MM.1S (cell line): ENCODE measurements around the gene UBC.

Experiments
- DNase-seq: peaks from one replicate; pipeline ENCODE4 v3.0.0-alpha.2; 2015
- H2AFZ ChIP-seq: fragments of 300-600 bp; sonication (generic); 2 replicates; pipeline ENCODE4 v1.6.0; 2016; ENCODE audit warnings: antibody characterized with exemption, low read length
- H3F3A ChIP-seq: fragments of 300-600 bp; sonication (generic); 2 replicates; pipeline ENCODE4 v1.6.1; 2016; ENCODE audit warnings: mild to moderate bottlenecking, antibody characterized with exemption, low read length, moderate library complexity, mixed read lengths; ENCODE audit not compliant: insufficient read depth
- H3K27ac ChIP-seq: fragments of 300-600 bp; sonication (generic); 2 replicates; pipeline ENCODE4 v1.5.1; 2016; ENCODE audit warnings: mild to moderate bottlenecking, low read length
- H3K27me3 ChIP-seq: fragments of 300-600 bp; sonication (generic); replicated peaks from 2 replicates; pipeline ENCODE4 v1.6.0; 2016; ENCODE audit warnings: low read length; ENCODE audit not compliant: insufficient read depth
- H3K36me3 ChIP-seq: fragments of 300-600 bp; sonication (generic); replicated peaks from 2 replicates; pipeline ENCODE4 v1.6.1; 2016; ENCODE audit warnings: mild to moderate bottlenecking, low read length, mixed read lengths; ENCODE audit not compliant: insufficient read depth
- H3K4me1 ChIP-seq: fragments of 300-600 bp; sonication (generic); 2 replicates; pipeline ENCODE4 v1.6.1; 2016; ENCODE audit warnings: low read length, mixed read lengths
- H3K4me2 ChIP-seq: fragments of 300-600 bp; sonication (generic); 2 replicates; pipeline ENCODE4 v1.6.0; 2016; ENCODE audit warnings: low read depth, low read length
- H3K4me3 ChIP-seq: fragments of 300-600 bp; sonication (generic); 2 replicates; pipeline ENCODE4 v1.5.1; 2016; ENCODE audit warnings: low read length, mixed read lengths
- H3K79me2 ChIP-seq: fragments of 300-600 bp; sonication (generic); 2 replicates; pipeline ENCODE4 v1.6.1; 2016; ENCODE audit warnings: mixed run types, low read length, mixed read lengths
- H3K9ac ChIP-seq: fragments of 300-600 bp; sonication (generic); 2 replicates; pipeline ENCODE4 v1.6.1; 2016; ENCODE audit warnings: low read length, mixed read lengths
- H3K9me2 ChIP-seq: fragments of 300-600 bp; sonication (generic); replicated peaks from 2 replicates; pipeline ENCODE4 v1.6.1; 2016; ENCODE audit warnings: mild to moderate bottlenecking, low read length, mixed read lengths; ENCODE audit not compliant: insufficient read depth
- H3K9me3 ChIP-seq: fragments of 300-600 bp; sonication (generic); replicated peaks from 2 replicates; pipeline ENCODE4 v1.6.1; 2016; ENCODE audit warnings: mild to moderate bottlenecking, low read length, mixed read lengths; ENCODE audit not compliant: insufficient read depth
- H4K20me1 ChIP-seq: fragments of 300-600 bp; sonication (generic); 2 replicates; pipeline ENCODE4 v1.6.1; 2016; ENCODE audit warnings: mild to moderate bottlenecking, low read length, moderate library complexity, mixed read lengths; ENCODE audit not compliant: insufficient read depth
- CTCF ChIP-seq: fragments of 300-600 bp; sonication (generic); IDR thresholded peaks from 2 replicates; pipeline ENCODE4 v1.5.1; 2016; ENCODE audit warnings: antibody characterized with exemption, low read length, mixed read lengths
- EZH2 ChIP-seq: fragments of 300-600 bp; sonication (generic); optimal IDR thresholded peaks from 2 replicates; pipeline ENCODE3; 2017; ENCODE audit warnings: low read depth, mild to moderate bottlenecking, antibody characterized with exemption, low read length, mixed read lengths
- EZH2phosphoT487 ChIP-seq: fragments of 300-600 bp; sonication (generic); IDR thresholded peaks from 2 replicates; pipeline ENCODE4 v1.6.1; 2018; ENCODE audit warnings: antibody characterized with exemption, low read length

Gene UBC

GRCh38 chr12:124956571-124956970 is 42.1 kb upstream of the UBC start:
- Histone ChIP-seq H3K4me3 (no peak overlapping the region), H3K4me1 (no peaks in the 10 kb centered on the region), H3K27ac (no peak overlapping the region), H3K27me3 (no peaks in the 10 kb centered on the region), H3K79me2 (no peaks in the 10 kb centered on the region), H3F3A (no peaks in the 10 kb centered on the region), H3K9ac (no peak overlapping the region), H3K4me2 (no peak overlapping the region), H3K9me2 (no peaks in the 10 kb centered on the region), H3K36me3 (no peaks in the 10 kb centered on the region), H4K20me1 (no peaks in the 10 kb centered on the region), H2AFZ (no peak overlapping the region), H3K9me3 (no peaks in the 10 kb centered on the region)
- DNase-seq, result no peak
- no peak for TF ChIP-seq EZH2
- TF ChIP-seq EZH2phosphoT487, result no peak
- no peak for TF ChIP-seq CTCF

GRCh38 chr12:124954771-124955170 is 40.3 kb upstream of the UBC start:
- no peak overlapping the region for H3K4me2 ChIP-seq
- no peaks in the 10 kb centered on the region for H3K4me1 ChIP-seq
- no peaks in the 10 kb centered on the region for H3K36me3 ChIP-seq
- no peaks in the 10 kb centered on the region for H4K20me1 ChIP-seq
- no peaks in the 10 kb centered on the region for H3K9me2 ChIP-seq
- H3K9ac ChIP-seq, result no peak overlapping the region
- no peaks in the 10 kb centered on the region for H3K79me2 ChIP-seq
- no peaks in the 10 kb centered on the region for H3F3A ChIP-seq
- no peak overlapping the region for H3K4me3 ChIP-seq
- H3K27me3 ChIP-seq, result no peaks in the 10 kb centered on the region
- DNase-seq, result no peak
- TF ChIP-seq CTCF (no peak), EZH2phosphoT487 (no peak), EZH2 (no peak)
- no peak overlapping the region for H2AFZ ChIP-seq
- no peak overlapping the region for H3K27ac ChIP-seq
- H3K9me3 ChIP-seq, result no peaks in the 10 kb centered on the region

DNA sequence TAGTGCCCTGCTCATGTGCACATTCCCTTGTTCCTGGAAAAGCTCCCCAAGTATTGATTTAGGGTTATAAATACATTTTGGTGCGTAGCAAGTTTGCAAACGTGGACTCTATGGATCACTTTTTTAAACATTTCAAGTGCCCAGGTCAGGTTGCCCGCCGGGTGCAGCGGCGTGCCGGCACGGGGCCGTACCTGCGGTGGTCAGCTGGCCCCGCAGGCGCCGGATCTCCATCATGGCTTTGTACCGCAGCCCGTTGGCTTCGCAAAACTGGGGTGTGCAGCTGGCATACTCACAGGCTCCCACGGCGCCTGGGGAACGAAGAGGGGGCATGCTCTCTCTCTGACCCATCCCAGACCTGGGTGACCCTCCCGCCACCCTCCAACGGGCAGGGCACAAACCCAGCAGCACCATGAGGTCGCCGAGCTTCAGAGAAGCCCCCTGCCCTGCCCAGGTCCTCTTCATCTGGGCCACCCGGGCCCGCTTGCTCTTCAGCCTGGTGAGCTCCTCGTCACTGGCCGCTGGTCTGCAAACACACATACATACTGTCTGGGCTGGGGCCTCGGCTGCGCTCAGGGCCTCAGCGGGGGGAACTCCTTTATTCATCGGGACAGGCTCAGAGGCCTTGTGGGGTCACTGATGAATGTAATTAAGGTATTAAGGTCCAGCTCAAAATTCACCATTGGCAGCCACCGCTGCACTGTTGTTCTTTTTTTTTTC is 39.4 kb upstream of the UBC start:
- H3K9ac ChIP-seq, result no peak overlapping the region
- no peak for TF ChIP-seq EZH2phosphoT487
- no peak for TF ChIP-seq EZH2
- no peak for TF ChIP-seq CTCF
- no peaks in the 10 kb centered on the region for H3K36me3 ChIP-seq
- no peaks in the 10 kb centered on the region for H3K9me2 ChIP-seq
- no peaks in the 10 kb centered on the region for H3K4me1 ChIP-seq
- no peaks in the 10 kb centered on the region for H3K79me2 ChIP-seq
- DNase-seq, result no peak
- no peaks in the 10 kb centered on the region for H3K27me3 ChIP-seq
- H3K4me2 ChIP-seq, result no peak overlapping the region
- H3K4me3 ChIP-seq, result no peak overlapping the region
- H3K9me3 ChIP-seq, result no peaks in the 10 kb centered on the region
- no peak overlapping the region for H3K27ac ChIP-seq
- H4K20me1 ChIP-seq, result no peaks in the 10 kb centered on the region
- no peaks in the 10 kb centered on the region for H3F3A ChIP-seq
- H2AFZ ChIP-seq, result no peak overlapping the region
